Esophagus muscularis mucosa (tissue), 4 donors: ENCODE measurements around the gene TNFSF13.

ENCODE experiments used
- CTCF ChIP-seq, 3 experiments: fragments of 200-600 bp in 2 of 3; fragments of 450-650 bp in 1 of 3; sonication (generic) in 2 of 3; IDR thresholded peaks; one replicate each; pipeline ENCODE4 v1.5.1; 2017 to 2019; ENCODE audit warnings: antibody characterized with exemption in 3 of 3, mild to moderate bottlenecking in 2 of 3, moderate library complexity in 1 of 3
- EP300 ChIP-seq: sonication (generic); formaldehyde crosslinking; IDR thresholded peaks from one replicate; pipeline ENCODE4 v1.6.1; 2017; ENCODE audit warnings: antibody characterized with exemption
- POLR2A ChIP-seq: fragments of 450-650 bp; IDR thresholded peaks from one replicate; pipeline ENCODE4 v1.6.1; 2017; ENCODE audit warnings: antibody characterized with exemption, moderate library complexity, mild to moderate bottlenecking, low read depth

GRCh38 chr17:7538891-7539545 lies 19.5 kb upstream of the TNFSF13 start:
- TF ChIP-seq EP300, result no peak
- TF ChIP-seq POLR2A, result no peak
- no peak for TF ChIP-seq CTCF (IDR thresholded peaks at IDR 0.05)
